ENCODE measurements around the gene VIPR2.

DNA sequence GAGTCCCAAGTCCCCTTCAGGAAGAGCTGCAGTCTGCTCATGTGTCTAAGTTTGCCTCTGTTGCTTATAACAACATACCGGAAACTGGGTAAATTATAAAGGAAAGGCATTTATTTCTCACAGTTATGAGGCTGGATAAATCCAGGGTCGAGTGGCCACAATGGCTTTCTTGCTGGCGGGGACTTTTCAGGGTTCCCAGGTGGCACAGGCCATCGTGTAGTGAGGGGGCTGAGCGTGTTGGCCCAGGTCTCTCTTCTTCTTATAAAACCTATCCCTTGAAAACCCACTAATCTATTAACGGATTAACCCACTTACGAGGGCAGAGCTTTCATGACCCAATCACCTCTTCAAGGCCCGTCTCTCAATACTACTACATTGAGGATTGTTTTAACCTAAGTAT lies 8.7 kb downstream of the VIPR2 start:
- TF ChIP-seq POLR2A (IDR thresholded peaks at IDR 0.05): no peak
- TF ChIP-seq, protein P1, sequence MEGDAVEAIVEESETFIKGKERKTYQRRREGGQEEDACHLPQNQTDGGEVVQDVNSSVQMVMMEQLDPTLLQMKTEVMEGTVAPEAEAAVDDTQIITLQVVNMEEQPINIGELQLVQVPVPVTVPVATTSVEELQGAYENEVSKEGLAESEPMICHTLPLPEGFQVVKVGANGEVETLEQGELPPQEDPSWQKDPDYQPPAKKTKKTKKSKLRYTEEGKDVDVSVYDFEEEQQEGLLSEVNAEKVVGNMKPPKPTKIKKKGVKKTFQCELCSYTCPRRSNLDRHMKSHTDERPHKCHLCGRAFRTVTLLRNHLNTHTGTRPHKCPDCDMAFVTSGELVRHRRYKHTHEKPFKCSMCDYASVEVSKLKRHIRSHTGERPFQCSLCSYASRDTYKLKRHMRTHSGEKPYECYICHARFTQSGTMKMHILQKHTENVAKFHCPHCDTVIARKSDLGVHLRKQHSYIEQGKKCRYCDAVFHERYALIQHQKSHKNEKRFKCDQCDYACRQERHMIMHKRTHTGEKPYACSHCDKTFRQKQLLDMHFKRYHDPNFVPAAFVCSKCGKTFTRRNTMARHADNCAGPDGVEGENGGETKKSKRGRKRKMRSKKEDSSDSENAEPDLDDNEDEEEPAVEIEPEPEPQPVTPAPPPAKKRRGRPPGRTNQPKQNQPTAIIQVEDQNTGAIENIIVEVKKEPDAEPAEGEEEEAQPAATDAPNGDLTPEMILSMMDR (IDR thresholded peaks at IDR 0.05): no peak
